Mammary epithelial cell (primary cell): ENCODE results near the gene VAV3.

Source experiments
- EZH2 ChIP-seq: IDR thresholded peaks from 2 replicates; pipeline ENCODE4 v1.6.1; 2012; ENCODE audit warnings: low read length, inconsistent platforms, borderline replicate concordance
- TF ChIP-seq, protein P1 (sequence below), 2 donors: IDR thresholded peaks in 1 of 2; conservative IDR thresholded peaks in 1 of 2; 2 replicates each; pipeline ENCODE4 v1.5.1; 2011 to 2012; ENCODE audit warnings: inconsistent platforms in 2 of 2, low read length in 2 of 2, mild to moderate bottlenecking in 2 of 2, control low read depth in 1 of 2, low read depth in 1 of 2; ENCODE audit not compliant: insufficient read depth in 1 of 2; ENCODE audit errors: extremely low read depth in 1 of 2

DNA sequence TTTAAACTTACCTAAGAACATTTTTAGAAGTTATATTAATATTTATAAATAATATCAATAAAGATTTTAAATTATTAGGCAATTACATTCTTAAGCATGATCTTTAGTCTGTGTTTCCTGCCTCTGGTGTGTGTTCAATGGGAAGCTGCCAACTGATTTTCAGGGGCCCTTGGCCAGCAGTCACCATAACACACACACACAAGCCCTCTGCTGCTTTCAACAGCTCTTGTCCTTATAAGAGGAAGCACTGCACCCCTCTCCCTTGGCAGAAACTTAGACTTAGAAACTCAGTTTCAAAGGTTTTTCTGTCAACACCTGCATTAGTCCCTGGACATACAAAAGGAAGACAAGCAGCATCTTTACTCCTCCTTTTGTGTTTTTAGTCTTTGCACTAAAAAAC lies 81.4 kb downstream of the VAV3 start:
- TF ChIP-seq, protein P1, sequence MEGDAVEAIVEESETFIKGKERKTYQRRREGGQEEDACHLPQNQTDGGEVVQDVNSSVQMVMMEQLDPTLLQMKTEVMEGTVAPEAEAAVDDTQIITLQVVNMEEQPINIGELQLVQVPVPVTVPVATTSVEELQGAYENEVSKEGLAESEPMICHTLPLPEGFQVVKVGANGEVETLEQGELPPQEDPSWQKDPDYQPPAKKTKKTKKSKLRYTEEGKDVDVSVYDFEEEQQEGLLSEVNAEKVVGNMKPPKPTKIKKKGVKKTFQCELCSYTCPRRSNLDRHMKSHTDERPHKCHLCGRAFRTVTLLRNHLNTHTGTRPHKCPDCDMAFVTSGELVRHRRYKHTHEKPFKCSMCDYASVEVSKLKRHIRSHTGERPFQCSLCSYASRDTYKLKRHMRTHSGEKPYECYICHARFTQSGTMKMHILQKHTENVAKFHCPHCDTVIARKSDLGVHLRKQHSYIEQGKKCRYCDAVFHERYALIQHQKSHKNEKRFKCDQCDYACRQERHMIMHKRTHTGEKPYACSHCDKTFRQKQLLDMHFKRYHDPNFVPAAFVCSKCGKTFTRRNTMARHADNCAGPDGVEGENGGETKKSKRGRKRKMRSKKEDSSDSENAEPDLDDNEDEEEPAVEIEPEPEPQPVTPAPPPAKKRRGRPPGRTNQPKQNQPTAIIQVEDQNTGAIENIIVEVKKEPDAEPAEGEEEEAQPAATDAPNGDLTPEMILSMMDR (conservative IDR thresholded peaks at IDR 0.05 in 1 of 2, IDR thresholded peaks at IDR 0.05 in 1 of 2; ENCODE audit: extremely low read depth in 1 of 2, insufficient read depth in 1 of 2, low read depth in 1 of 2, low read length in 2 of 2), result no peak
- TF ChIP-seq EZH2, result no peak
